Suppressor macrophage treated with lipopolysaccharide for 1 hour (primary cell): ENCODE data around the gene ZNF212.

Source experiments
- DNase-seq, 3 donors: peaks; one replicate each; pipeline ENCODE4 v3.0.0-alpha.2; 2020 to 2022

Gene ZNF212

DNA sequence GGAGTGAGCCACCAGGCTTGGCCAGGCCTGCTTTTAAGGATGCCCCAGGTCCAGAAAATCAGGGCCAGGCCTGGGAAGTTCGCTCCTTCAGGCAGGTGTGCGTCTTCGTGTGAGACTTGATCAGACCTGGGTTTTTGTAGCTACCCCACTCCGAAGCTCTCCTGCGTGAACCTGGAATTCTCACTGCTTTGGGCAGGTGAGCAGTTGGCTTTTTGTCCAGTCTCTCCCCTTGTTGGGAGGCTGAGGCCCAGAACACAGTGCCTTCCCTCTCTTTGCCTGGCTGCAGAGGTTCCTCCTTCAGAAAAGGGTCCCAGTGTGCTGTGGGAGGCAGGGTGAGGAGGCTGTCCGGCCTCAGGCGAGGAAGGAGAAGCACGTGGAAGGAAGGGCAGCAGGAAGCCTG lies 49.8 kb downstream of the ZNF212 start:
- no peak for DNase-seq

GRCh38 chr7:149289856-149290255 lies 50.4 kb downstream of the ZNF212 start:
- DNase-seq = no peak

DNA sequence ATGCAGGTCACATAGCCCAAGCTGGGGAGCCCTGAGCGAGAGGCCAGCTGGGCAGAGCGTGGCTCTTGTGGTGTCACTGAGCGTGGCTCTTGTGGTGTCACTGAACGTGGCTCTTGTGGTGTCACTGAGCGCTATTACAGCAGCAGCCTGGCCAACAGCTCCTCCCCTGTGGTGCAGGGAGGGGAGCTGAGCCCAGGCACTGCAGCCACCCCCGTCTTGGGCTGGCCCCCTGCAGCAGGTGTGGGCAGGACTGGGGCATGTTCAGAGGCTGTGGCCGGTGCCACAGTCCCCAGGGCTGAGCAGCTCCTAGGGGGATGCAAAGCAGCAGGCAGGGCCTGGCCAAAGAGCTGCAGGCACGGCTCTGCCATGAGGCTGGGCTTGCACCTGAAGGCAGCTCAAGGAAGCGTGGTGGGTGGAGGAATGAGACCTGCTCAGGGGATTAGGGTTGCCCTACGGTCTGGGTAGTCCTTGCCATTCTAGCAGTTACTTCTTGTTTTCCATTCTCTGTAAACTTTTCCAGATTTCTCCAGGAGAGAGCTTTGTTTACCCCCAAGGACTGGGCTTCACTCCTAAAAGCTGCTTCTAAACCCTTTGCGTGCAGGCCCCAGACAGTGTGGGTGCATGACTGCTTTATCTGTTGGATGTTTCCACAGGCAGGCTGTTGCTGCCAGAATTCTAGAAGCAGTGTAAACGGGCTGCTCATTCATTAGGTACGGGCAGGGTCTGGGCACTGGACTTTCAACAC lies 51.8 kb downstream of the ZNF212 start:
- DNase-seq = no peak

- no peak for DNase-seq
Measured at GRCh38 chr7:149291781-149292461, 52.5 kb downstream of the ZNF212 start.

- no peak for DNase-seq
Measured at GRCh38 chr7:149292462-149292823, 53.0 kb downstream of the ZNF212 start.

GRCh38 chr7:149293338-149293737 lies 53.9 kb downstream of the ZNF212 start:
- DNase-seq = no peak

DNA sequence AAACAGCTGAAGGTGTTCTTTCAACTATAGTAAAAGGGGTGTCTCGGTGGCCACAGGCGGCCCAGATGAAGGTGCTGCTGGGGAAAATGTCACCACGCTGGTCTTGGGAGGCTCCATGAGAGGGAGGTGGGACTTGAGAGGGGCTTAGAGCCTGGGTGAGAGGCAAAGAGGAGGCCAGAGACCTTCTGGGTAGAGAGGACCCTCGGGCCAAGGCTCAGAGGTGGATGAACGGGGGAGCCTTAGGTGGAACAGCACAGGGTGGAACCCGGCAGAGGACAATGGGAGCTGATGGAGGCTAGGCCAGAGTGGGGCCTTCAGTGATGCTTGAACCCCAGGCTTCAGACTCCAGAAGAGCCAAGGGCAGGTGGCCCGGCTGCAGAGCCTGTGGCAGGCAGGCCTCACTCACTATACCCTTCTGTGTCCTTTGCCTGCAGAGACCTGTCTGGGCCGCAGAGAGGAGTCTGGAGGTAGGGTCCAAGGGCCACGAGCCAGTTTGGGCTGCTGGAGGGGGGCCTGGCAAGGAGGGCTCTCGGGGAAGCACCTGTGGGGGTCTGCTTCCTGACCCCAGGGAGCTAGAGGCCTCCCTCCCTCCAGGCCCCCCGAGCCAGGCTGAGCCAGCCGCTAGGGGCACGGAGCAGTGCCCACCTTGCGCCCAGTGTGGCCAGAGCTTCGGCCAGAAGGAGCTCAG lies 54.6 kb downstream of the ZNF212 start:
- DNase-seq = no peak

GRCh38 chr7:149294634-149295480 lies 55.4 kb downstream of the ZNF212 start:
- DNase-seq = no peak

DNA sequence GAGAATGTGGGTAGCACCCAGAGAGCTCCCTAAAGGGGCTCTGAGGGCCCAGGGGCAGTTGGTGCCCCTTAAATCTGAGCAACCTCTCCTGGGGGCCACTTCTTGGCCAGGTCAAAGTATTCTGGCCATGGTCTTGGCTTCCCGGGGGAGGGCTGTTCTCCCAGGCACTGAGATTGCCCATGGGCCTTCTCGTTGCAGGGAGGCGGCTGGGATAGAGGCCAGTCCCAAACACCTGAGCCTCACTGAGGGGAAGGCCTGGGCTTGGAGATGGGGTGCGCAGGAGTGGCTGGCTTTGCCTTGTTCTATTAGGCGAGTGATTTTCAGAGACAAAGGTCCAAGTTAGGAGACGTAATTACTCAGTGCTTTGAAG lies 56.0 kb downstream of the ZNF212 start:
- no peak for DNase-seq

DNA sequence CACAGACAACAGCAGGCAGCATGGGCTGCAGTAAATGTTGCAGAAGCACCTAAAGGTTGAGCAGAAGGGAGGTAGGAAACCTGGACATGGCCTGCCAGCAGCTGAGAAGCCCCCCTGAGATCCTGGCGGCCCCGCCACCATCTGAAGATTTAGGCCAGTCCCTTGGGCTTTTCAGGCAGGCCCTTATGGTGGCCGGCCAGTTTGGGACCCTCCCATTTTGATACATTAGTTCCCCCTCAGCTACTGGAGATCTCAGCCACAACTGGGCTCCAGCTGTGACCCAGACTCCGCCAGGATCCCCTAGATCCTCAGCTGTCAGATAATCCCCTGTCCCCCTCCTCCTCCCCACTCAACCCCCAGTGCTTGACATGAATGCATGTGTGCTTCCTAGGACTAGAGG lies 56.9 kb downstream of the ZNF212 start:
- no peak for DNase-seq

GRCh38 chr7:149297034-149297755 lies 57.7 kb downstream of the ZNF212 start:
- no peak for DNase-seq

- DNase-seq = peak in 2 of 3 donors; percentile 3 to 28
Measured at GRCh38 chr7:149300620-149301285, 61.3 kb downstream of the ZNF212 start.

DNA sequence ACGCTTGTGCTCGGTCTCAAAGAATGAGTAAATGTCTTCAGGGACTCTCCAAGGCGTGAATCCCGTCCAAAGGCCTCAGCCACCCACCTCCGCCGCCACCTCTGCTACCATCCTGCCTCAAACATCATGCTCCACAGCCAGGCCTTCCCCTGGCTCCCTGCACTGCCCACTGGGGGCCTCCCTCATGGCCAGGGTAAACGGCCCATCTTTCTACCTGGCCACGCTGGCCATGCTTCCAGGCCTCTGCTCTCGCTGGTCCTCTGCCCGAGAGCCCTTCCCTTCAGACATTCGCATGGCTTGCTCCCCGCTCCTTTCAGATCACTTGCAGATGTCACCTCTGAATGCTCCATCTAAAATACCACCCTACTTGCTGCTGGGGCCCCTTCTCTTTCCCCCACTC lies 62.8 kb downstream of the ZNF212 start:
- no peak for DNase-seq

GRCh38 chr7:149302865-149303264 lies 63.4 kb downstream of the ZNF212 start:
- DNase-seq = no peak

GRCh38 chr7:149304006-149304405 lies 64.6 kb downstream of the ZNF212 start:
- DNase-seq = no peak
